Suprapubic skin (tissue), 4 donors: ENCODE data around the gene NTN1.

ENCODE experiments used
- CTCF ChIP-seq, 2 donors: fragments of 200-600 bp in 1 of 2; fragments of 450-650 bp in 1 of 2; sonication (generic) in 1 of 2; IDR thresholded peaks; one replicate each; pipeline ENCODE4 v1.5.1; 2016 to 2019; ENCODE audit warnings: antibody characterized with exemption in 2 of 2, mild to moderate bottlenecking in 1 of 2, moderate library complexity in 1 of 2
- EP300 ChIP-seq: sonication (generic); formaldehyde crosslinking; IDR thresholded peaks from one replicate; pipeline ENCODE4 v1.6.1; 2017; ENCODE audit warnings: antibody characterized with exemption
- POLR2A ChIP-seq, 2 donors: fragments of 450-650 bp; IDR thresholded peaks; one replicate each; pipeline ENCODE4 v1.6.1; 2017; ENCODE audit warnings: antibody characterized with exemption in 2 of 2, mild to moderate bottlenecking in 2 of 2, moderate library complexity in 2 of 2
- POLR2AphosphoS5 ChIP-seq, 3 donors: sonication (generic); formaldehyde crosslinking; IDR thresholded peaks; one replicate each; pipeline ENCODE4 v1.6.1; 2017; ENCODE audit warnings: antibody characterized with exemption in 3 of 3

- TF ChIP-seq POLR2AphosphoS5 (IDR thresholded peaks at IDR 0.05) (no peak), CTCF (IDR thresholded peaks at IDR 0.05) (no peak), EP300 (no peak), POLR2A (IDR thresholded peaks at IDR 0.05) (no peak)
Measured at GRCh38 chr17:9218911-9219310, 197.6 kb downstream of the NTN1 start.
